Gastroesophageal sphincter (tissue), 3 donors: ENCODE data around the gene NOC2L.

ENCODE experiments used
- CTCF ChIP-seq, 4 experiments: fragments of 200-600 bp in 2 of 4; fragments of 450-650 bp in 2 of 4; sonication (generic) in 1 of 4; IDR thresholded peaks; one replicate each; pipeline ENCODE4 v1.5.1; 2017 to 2019; ENCODE audit warnings: antibody characterized with exemption in 4 of 4, mild to moderate bottlenecking in 2 of 4, moderate library complexity in 2 of 4
- EP300 ChIP-seq: sonication (generic); formaldehyde crosslinking; IDR thresholded peaks from one replicate; pipeline ENCODE4 v1.6.1; 2017; ENCODE audit warnings: antibody characterized with exemption, mild to moderate bottlenecking
- POLR2A ChIP-seq, 2 donors: fragments of 450-650 bp; IDR thresholded peaks; one replicate each; pipeline ENCODE4 v1.6.1; 2017; ENCODE audit warnings: antibody characterized with exemption in 2 of 2, mild to moderate bottlenecking in 2 of 2, moderate library complexity in 1 of 2
- POLR2AphosphoS5 ChIP-seq: sonication (generic); formaldehyde crosslinking; IDR thresholded peaks from one replicate; pipeline ENCODE4 v1.6.1; 2017; ENCODE audit warnings: antibody characterized with exemption

GRCh38 chr1:932173-932510, 26.9 kb downstream of the NOC2L start:
- TF ChIP-seq POLR2AphosphoS5, result no peak
- TF ChIP-seq CTCF (IDR thresholded peaks at IDR 0.05), result no peak
- TF ChIP-seq EP300, result no peak
- no peak for TF ChIP-seq POLR2A (IDR thresholded peaks at IDR 0.05)
